Measurements from ENCODE around the gene TSR1.

DNA sequence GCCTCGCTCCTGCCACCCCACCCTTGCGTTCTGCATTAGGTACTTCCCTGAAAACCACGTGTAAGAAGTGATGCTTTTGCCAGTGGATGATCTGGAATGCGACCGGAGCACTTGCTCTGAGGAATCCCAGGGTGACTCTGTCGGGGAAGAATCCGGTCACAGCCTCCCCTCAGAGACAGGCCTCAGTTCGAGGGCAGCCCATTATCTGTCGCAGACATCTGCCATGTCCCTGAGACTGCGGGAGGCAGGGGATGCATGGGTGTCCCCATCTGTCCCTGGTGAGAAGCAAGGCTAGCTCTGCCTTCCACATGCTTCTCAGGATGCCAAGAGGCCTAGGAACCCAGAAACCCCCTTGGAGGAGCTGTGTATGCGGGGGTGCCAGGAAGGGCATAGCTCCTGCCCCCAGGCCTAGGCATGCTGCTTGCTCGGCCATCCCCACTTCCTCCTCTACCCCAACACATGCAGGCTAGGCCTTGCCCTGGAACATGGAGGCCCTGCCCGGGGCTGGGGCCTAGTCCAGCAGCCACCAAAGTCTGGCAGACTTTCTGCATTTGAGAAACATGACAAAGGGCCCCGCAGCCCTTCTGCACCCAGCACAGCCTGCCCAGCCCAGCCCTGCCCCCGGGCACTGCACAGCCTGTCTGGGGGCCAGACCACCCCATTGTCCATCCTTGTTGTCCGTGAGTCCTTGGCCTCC, 44.1 kb upstream of the TSR1 start:
- TF ChIP-seq, protein P1, sequence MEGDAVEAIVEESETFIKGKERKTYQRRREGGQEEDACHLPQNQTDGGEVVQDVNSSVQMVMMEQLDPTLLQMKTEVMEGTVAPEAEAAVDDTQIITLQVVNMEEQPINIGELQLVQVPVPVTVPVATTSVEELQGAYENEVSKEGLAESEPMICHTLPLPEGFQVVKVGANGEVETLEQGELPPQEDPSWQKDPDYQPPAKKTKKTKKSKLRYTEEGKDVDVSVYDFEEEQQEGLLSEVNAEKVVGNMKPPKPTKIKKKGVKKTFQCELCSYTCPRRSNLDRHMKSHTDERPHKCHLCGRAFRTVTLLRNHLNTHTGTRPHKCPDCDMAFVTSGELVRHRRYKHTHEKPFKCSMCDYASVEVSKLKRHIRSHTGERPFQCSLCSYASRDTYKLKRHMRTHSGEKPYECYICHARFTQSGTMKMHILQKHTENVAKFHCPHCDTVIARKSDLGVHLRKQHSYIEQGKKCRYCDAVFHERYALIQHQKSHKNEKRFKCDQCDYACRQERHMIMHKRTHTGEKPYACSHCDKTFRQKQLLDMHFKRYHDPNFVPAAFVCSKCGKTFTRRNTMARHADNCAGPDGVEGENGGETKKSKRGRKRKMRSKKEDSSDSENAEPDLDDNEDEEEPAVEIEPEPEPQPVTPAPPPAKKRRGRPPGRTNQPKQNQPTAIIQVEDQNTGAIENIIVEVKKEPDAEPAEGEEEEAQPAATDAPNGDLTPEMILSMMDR (IDR thresholded peaks at IDR 0.05; ENCODE audit: low read depth, low read length): no peak
- TF ChIP-seq POLR2A (IDR thresholded peaks at IDR 0.05; ENCODE audit: extremely low read depth, insufficient read length) (no peak), MYC (IDR thresholded peaks at IDR 0.05; ENCODE audit: low read depth, low read length) (no peak)
- TF ChIP-seq, protein P2, sequence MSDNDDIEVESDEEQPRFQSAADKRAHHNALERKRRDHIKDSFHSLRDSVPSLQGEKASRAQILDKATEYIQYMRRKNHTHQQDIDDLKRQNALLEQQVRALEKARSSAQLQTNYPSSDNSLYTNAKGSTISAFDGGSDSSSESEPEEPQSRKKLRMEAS (IDR thresholded peaks at IDR 0.05; ENCODE audit: low read depth, low read length): no peak

Measured in NB4 (cell line).